ENCODE data around the gene EIF4E2.

EIF4E2 gene

DNA sequence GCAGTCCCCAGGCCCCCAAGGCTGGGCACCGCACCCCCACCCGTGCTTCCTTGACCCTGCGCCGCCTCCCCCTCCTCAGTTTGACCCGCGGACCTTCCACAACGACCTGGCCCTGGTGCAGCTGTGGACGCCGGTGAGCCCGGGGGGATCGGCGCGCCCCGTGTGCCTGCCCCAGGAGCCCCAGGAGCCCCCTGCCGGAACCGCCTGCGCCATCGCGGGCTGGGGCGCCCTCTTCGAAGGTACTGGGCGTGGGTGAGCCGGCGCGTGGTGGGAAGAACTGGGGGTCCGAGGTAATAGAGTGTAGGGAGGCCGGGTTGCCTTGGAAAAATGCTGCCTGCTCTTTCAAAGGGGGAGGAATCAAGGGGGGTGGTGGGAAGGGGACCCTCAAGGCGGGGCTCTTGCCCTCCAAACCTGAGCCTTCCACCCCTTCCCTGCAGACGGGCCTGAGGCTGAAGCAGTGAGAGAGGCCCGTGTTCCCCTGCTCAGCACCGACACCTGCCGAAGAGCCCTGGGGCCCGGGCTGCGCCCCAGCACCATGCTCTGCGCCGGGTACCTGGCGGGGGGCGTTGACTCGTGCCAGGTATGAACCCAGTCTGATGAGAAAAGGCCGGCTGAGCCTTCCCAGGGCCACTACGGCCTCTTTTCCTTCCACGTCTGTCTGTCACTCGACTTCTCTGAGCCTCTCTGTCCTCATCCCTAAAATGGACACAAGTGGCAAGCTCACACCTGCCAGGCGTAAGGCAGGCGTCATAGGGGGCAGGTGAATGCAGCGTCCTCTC lies 27.7 kb upstream of the EIF4E2 start:
- H3K9ac ChIP-seq (ENCODE audit: low read depth, low read length) = no peak overlapping the region
- no peaks in the 10 kb centered on the region for H3K36me3 ChIP-seq (ENCODE audit: control insufficient read depth, insufficient read depth, low read length)
- H3K9me3 ChIP-seq (ENCODE audit: control insufficient read depth, insufficient read depth, low read length) = no peaks in the 10 kb centered on the region
- peak overlapping the region; percentile 39; the same call in 1 of the 2 replicates for H3K4me3 ChIP-seq (ENCODE audit: low read depth, low read length)
- H3K4me1 ChIP-seq (ENCODE audit: control insufficient read depth, insufficient read depth, low read length) = peaks cover 8% of the 10 kb centered on the region; the same call in 1 of the 2 replicates
- peaks cover 62% of the 10 kb centered on the region for H3K27me3 ChIP-seq (ENCODE audit: control insufficient read depth, insufficient read depth, low read length)
- no peak overlapping the region for H3K27ac ChIP-seq (ENCODE audit: low read depth, low read length)

- Histone ChIP-seq H3K27me3 (ENCODE audit: control insufficient read depth, insufficient read depth, low read length) (peaks cover 67% of the 10 kb centered on the region), H3K27ac (ENCODE audit: low read depth, low read length) (no peak overlapping the region), H3K36me3 (ENCODE audit: control insufficient read depth, insufficient read depth, low read length) (no peaks in the 10 kb centered on the region), H3K4me3 (ENCODE audit: low read depth, low read length) (peak overlapping the region; percentile 68), H3K4me1 (ENCODE audit: control insufficient read depth, insufficient read depth, low read length) (peaks cover 8% of the 10 kb centered on the region; the same call in 1 of the 2 replicates), H3K9me3 (ENCODE audit: control insufficient read depth, insufficient read depth, low read length) (no peaks in the 10 kb centered on the region), H3K9ac (ENCODE audit: low read depth, low read length) (no peak overlapping the region)
These were observed 27.1 kb upstream of the EIF4E2 start for GRCh38 chr2:232523402-232523681.

- H3K27ac ChIP-seq (ENCODE audit: low read depth, low read length) = no peak overlapping the region
- no peaks in the 10 kb centered on the region for H3K9me3 ChIP-seq (ENCODE audit: control insufficient read depth, insufficient read depth, low read length)
- H3K4me1 ChIP-seq (ENCODE audit: control insufficient read depth, insufficient read depth, low read length) = peaks cover 8% of the 10 kb centered on the region; the same call in 1 of the 2 replicates
- peaks cover 67% of the 10 kb centered on the region for H3K27me3 ChIP-seq (ENCODE audit: control insufficient read depth, insufficient read depth, low read length)
- H3K36me3 ChIP-seq (ENCODE audit: control insufficient read depth, insufficient read depth, low read length) = no peaks in the 10 kb centered on the region
- H3K9ac ChIP-seq (ENCODE audit: low read depth, low read length) = no peak overlapping the region
- H3K4me3 ChIP-seq (ENCODE audit: low read depth, low read length) = peak overlapping the region; percentile 68
These were observed 26.5 kb upstream of the EIF4E2 start for GRCh38 chr2:232523682-232524597.

DNA sequence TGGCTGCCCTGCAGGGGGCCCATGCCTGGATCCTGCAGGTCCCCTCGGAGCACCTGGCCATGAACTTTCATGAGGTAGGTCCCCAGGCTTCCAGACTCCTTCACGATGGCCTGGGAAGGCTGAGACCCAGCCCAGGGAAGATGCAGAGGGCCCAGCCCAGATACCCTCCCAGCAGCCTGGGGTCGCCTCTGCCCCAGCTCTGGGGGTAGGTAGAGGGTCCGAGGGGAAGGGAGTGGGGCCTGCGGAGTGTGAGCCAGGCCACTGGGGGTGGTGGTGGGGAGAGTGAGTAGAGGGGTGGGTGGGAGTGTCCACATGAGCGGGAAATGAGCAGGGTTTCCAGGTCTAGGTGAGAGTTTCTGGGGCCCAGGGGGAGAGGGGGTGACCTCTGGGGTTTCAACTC lies 25.7 kb upstream of the EIF4E2 start:
- H3K4me3 ChIP-seq (ENCODE audit: low read depth, low read length) = 0 out of 2 replicates have a peak overlapping the region, but pooled peaks have one; percentile 68
- H3K36me3 ChIP-seq (ENCODE audit: control insufficient read depth, insufficient read depth, low read length) = no peaks in the 10 kb centered on the region
- H3K27me3 ChIP-seq (ENCODE audit: control insufficient read depth, insufficient read depth, low read length) = peaks cover 61% of the 10 kb centered on the region
- no peaks in the 10 kb centered on the region for H3K9me3 ChIP-seq (ENCODE audit: control insufficient read depth, insufficient read depth, low read length)
- no peak overlapping the region for H3K9ac ChIP-seq (ENCODE audit: low read depth, low read length)
- peaks cover 8% of the 10 kb centered on the region; the same call in 1 of the 2 replicates for H3K4me1 ChIP-seq (ENCODE audit: control insufficient read depth, insufficient read depth, low read length)
- no peak overlapping the region for H3K27ac ChIP-seq (ENCODE audit: low read depth, low read length)

- H3K27me3 ChIP-seq (ENCODE audit: control insufficient read depth, insufficient read depth, low read length) = peaks cover 59% of the 10 kb centered on the region
- H3K9me3 ChIP-seq (ENCODE audit: control insufficient read depth, insufficient read depth, low read length) = no peaks in the 10 kb centered on the region
- no peak overlapping the region for H3K27ac ChIP-seq (ENCODE audit: low read depth, low read length)
- no peaks in the 10 kb centered on the region for H3K36me3 ChIP-seq (ENCODE audit: control insufficient read depth, insufficient read depth, low read length)
- H3K4me3 ChIP-seq (ENCODE audit: low read depth, low read length) = no peak overlapping the region
- no peak overlapping the region for H3K9ac ChIP-seq (ENCODE audit: low read depth, low read length)
- H3K4me1 ChIP-seq (ENCODE audit: control insufficient read depth, insufficient read depth, low read length) = peaks cover 8% of the 10 kb centered on the region; the same call in 1 of the 2 replicates
These were observed 25.3 kb upstream of the EIF4E2 start for GRCh38 chr2:232525199-232525598.

GRCh38 chr2:232525791-232526371 lies 24.6 kb upstream of the EIF4E2 start, which contains the start of gene CHRND:
Gene CHRND, plus strand, starts transcription at chr2:232526160. Its CDS starts 56 bp downstream, at chr2:232526216.
- no peak within 1 kb of the TSS for H3K27ac ChIP-seq (ENCODE audit: low read depth, low read length)
- peaks cover 8% of the 10 kb centered on the region; the same call in 1 of the 2 replicates for H3K4me1 ChIP-seq (ENCODE audit: control insufficient read depth, insufficient read depth, low read length)
- no peak within 1 kb of the TSS for H3K4me3 ChIP-seq (ENCODE audit: low read depth, low read length)
- no peak within 1 kb of the TSS for H3K9ac ChIP-seq (ENCODE audit: low read depth, low read length)
- peaks cover 52% of the 10 kb centered on the region for H3K27me3 ChIP-seq (ENCODE audit: control insufficient read depth, insufficient read depth, low read length)
- H3K9me3 ChIP-seq (ENCODE audit: control insufficient read depth, insufficient read depth, low read length) = no peaks in the 10 kb centered on the region
- H3K36me3 ChIP-seq (ENCODE audit: control insufficient read depth, insufficient read depth, low read length) = no peaks in the 10 kb centered on the region

GRCh38 chr2:232526372-232526941 lies 24.0 kb upstream of the EIF4E2 start:
- Histone ChIP-seq H3K27me3 (ENCODE audit: control insufficient read depth, insufficient read depth, low read length) (peaks cover 47% of the 10 kb centered on the region), H3K9me3 (ENCODE audit: control insufficient read depth, insufficient read depth, low read length) (no peaks in the 10 kb centered on the region), H3K27ac (ENCODE audit: low read depth, low read length) (no peak overlapping the region), H3K4me3 (ENCODE audit: low read depth, low read length) (no peak overlapping the region), H3K9ac (ENCODE audit: low read depth, low read length) (no peak overlapping the region), H3K4me1 (ENCODE audit: control insufficient read depth, insufficient read depth, low read length) (peaks cover 8% of the 10 kb centered on the region; the same call in 1 of the 2 replicates), H3K36me3 (ENCODE audit: control insufficient read depth, insufficient read depth, low read length) (no peaks in the 10 kb centered on the region)

DNA sequence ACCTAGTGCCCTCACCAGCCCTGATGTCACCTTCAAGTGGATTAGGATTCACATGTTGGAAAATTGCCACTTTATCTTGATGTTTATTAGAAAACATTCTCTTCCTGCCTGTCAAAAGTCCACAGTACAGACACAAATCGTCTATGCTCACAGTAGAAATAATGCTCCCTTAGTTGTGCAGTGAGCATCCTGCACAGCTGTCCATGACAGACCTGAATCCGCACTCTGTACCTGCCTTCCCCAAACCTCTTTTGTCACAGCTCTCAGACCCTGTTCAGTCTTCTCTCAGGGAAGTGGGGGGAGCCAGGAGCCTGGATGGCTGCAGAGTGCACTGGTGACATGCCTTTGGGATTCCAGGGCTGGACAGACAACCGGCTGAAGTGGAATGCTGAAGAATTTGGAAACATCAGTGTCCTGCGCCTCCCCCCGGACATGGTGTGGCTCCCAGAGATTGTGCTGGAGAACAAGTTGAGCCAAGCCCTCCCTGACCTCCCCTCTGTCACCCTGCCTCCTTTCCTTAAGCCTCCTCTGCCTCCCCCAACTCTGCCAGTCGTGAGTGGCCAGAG lies 22.5 kb upstream of the EIF4E2 start:
- Histone ChIP-seq H3K36me3 (ENCODE audit: control insufficient read depth, insufficient read depth, low read length) (no peaks in the 10 kb centered on the region), H3K9me3 (ENCODE audit: control insufficient read depth, insufficient read depth, low read length) (no peaks in the 10 kb centered on the region), H3K27me3 (ENCODE audit: control insufficient read depth, insufficient read depth, low read length) (peaks cover 31% of the 10 kb centered on the region), H3K4me1 (ENCODE audit: control insufficient read depth, insufficient read depth, low read length) (peaks cover 4% of the 10 kb centered on the region; the same call in 1 of the 2 replicates), H3K9ac (ENCODE audit: low read depth, low read length) (no peak overlapping the region), H3K4me3 (ENCODE audit: low read depth, low read length) (no peak overlapping the region), H3K27ac (ENCODE audit: low read depth, low read length) (no peak overlapping the region)

DNA sequence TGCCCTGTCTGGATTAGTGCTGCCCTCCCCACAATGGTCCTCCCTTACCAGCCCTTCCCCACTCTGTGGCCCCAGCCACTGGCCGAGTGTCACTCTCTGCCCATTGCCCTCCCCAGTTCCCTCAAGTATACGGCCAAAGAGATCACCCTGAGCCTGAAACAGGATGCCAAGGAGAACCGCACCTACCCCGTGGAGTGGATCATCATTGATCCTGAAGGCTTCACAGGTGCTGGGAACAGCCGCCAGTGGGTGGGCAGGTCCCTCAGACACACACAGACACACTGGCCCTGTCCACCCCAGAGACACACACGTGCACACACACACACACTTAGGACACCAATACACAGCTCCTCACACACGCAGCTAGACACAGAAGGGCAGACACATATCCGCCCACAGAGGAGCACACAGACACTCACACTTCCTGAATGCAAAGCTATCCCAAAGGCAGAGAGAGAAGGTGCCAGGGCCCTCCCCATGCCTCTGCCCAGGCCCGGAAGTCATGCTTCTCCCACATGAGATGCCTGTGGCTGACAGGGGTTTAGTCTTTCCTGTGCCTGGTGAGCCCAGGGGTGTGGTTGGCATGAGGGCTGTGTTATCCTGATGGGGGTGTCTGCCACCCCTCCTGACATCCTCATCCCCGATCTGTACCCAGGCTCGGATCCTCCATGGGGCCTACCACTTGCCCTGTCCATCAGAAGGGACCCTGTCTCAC lies 21.6 kb upstream of the EIF4E2 start:
- no peak overlapping the region for H3K27ac ChIP-seq (ENCODE audit: low read depth, low read length)

More for the DNA sequence above, 21.6 kb upstream of the EIF4E2 start:
- peaks cover 22% of the 10 kb centered on the region for H3K27me3 ChIP-seq (ENCODE audit: control insufficient read depth, insufficient read depth, low read length)
- no peaks in the 10 kb centered on the region for H3K9me3 ChIP-seq (ENCODE audit: control insufficient read depth, insufficient read depth, low read length)
- H3K36me3 ChIP-seq (ENCODE audit: control insufficient read depth, insufficient read depth, low read length) = no peaks in the 10 kb centered on the region
- H3K9ac ChIP-seq (ENCODE audit: low read depth, low read length) = no peak overlapping the region
- peaks cover 4% of the 10 kb centered on the region; the same call in 1 of the 2 replicates for H3K4me1 ChIP-seq (ENCODE audit: control insufficient read depth, insufficient read depth, low read length)
- no peak overlapping the region for H3K4me3 ChIP-seq (ENCODE audit: low read depth, low read length)

All from HUES48 (cell line).